ENCODE results near the gene CLEC3B.
"Not testable (repeated sequence)": the region's sequence is repeated elsewhere in the genome, so short reads cannot be mapped to it uniquely, and the experiment has no call there.

CLEC3B gene

DNA sequence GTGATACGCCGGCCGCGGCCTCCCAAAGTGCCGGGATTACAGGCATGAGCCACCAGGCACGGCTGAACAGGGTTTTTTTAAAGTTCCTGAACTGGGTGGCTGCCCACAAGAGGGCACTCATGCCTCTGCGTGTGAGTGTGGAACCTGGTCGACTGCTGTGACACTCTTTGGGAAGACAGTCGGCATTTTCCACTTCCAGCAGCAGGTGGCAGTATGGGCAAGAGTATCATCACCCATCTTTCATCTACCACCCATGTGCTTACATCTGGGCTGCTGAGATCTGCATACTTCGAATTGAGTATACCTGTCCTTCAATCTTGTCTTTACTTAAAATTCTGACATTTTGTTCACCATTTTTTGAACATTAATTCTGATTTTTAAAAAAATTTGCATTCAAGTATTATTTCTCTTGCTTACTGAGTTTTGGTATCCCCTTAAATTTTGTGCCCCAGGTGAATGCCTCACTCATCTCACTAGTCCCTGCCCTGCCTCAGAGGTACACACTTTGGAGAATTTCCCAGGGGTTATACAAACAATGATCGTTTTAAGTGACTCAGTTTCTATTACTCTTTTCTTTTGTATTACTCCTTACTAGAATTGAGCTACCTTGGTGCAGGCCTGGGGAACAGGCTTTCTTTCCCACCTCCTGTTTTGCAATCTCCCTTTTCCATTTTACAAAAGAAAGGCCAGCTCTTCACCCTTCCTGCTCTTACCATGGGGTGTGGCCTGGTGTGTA is 11.8 kb downstream of the CLEC3B start:
- peak; percentile 97 to 98 for DNase-seq

DNA sequence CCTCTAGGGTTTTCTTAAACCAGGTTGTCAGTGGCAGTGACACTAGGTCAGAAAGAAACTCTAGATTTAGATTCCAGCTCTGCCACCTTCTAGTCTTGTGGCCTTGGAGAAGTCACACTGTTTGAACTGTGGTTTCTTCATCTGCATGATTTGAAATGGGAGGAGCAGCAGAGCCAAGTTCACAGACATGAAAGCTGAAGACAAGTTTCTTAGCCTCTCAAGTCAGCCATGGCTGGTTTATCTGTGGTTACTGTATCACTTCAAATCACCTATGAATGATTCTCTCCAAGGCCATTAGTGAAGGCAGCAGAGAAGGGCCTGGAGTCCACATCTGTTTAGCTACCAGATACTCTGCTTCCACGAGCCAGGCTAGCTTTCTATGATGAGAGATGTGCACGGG is 15.6 kb downstream of the CLEC3B start:
- DNase-seq, result peak in 1 of 2 experiments; percentile 55

DNA sequence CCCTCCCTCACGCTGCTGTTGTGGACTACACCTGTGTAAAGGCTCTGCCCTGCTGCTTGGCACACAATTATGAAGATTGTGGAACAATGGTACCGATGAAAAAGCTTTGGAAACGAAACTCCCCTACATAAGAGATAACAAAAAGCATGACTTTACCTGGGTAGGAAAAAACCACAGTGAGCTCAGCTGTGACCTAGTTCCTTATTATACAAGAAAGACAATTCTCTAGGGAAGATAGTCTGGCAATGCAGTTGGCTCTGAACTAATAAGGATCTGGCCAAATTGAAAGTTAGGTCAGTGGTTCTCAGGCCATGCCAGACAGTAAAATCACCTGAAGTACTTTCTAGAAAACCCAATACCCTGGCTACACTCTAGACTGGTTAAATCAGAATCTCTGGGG is 16.1 kb downstream of the CLEC3B start:
- no peak for DNase-seq

DNA sequence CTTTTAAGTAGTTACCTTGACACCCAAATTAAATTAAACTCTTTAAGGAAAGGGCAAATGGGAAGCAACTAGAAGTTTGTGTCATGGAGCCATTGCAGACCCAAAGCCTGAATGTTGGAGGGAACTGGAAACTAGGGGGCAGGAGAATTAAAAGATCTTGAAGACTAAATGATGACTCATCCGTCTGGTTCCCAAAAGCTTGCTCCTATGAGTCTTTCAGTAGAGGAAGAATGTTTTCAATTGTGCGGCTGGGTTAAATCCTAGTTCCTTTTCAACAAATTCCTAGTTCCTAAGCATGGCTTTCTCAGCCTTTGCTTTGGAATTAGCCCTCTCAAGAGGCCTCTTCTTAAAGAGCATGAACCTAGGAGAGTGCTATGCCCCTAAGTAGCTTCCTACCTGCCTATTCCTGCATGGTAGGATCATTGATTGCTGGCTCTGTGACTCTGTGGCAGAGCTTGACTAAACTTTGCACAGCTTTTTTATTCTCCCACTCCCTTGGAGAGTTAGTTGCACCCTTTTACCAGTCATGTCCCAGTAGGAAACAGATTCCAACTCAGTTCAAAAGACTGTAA is 17.7 kb downstream of the CLEC3B start:
- peak; percentile 35 to 48 for DNase-seq

DNA sequence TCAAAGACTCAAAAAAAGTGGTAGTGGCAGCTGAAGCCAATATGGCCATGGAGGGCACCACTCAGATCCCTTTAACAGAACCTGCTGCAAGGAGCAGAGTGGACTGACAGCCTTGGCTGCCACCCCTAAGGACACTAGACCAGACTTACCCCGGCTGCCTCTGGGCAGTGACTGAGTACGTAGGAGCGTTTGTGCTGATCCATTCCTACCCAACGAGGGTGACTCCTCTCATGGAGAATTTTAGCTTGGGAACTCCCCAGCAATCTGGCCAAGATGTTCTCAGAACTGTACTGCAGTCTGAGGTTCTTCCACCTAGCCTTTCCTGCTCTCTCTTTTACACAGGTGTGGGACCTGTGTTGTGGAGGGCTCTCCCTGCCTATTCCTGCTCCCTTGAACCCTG is 22.1 kb downstream of the CLEC3B start:
- no peak for DNase-seq

DNA sequence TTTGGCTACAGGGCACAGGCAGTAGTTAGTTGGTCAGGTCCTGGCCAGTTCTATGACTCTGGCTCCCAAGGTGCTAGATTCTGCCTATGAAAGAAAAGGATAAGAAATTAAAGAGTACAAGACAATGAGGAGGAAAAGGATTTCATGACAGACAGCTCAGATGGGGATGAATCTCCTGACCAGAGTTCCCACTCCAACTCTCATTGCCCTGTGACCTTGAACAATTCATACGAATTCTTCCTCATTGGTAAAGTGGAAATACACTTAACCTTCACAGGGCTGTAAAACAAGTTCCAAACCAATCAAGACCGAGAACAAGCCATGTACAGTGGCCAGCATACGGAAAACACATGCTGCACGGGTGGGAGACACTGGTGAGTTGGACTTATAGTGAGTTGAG is 23.7 kb downstream of the CLEC3B start:
- no peak for DNase-seq

DNA sequence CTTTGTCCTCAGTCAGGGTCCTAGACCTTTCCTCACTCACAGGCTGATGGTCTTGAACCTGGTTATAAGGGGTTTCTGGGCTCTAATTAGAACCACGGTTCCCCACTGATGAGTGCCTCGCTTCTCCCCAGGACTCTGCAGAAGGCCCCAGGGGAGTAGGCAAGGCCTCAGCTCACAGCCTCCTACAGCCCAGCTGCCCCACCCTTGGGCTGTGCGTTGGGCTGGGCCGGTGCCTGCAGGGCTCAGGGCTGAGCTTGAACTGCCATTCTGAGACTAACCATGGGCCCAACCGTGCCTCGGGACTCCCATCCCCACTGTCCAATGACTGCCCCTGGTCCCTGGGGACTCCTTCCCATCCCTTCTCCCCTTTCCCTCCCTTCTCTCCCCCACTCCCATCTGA is 25.6 kb downstream of the CLEC3B start:
- no peak for DNase-seq

DNA sequence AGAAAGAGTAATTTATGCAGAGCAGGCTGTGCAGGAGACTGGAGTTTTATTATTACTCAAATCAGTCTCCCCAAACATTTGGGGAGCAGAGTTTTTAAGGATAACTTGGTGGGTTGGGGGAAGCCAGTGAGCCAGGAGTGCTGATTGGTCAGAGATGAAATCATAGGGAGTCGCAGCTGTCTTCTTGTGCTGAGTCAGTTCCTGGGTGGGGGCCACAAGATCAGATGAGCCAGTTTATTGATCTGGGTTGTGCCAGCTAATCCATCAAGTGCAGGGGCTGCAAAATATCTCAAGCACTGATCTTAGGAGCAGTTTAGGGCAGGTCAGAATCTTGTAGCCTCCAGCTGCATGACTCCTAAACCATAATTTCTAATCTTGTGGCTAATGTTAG is 27.7 kb downstream of the CLEC3B start:
- DNase-seq, result not testable (repeated sequence)

DNA sequence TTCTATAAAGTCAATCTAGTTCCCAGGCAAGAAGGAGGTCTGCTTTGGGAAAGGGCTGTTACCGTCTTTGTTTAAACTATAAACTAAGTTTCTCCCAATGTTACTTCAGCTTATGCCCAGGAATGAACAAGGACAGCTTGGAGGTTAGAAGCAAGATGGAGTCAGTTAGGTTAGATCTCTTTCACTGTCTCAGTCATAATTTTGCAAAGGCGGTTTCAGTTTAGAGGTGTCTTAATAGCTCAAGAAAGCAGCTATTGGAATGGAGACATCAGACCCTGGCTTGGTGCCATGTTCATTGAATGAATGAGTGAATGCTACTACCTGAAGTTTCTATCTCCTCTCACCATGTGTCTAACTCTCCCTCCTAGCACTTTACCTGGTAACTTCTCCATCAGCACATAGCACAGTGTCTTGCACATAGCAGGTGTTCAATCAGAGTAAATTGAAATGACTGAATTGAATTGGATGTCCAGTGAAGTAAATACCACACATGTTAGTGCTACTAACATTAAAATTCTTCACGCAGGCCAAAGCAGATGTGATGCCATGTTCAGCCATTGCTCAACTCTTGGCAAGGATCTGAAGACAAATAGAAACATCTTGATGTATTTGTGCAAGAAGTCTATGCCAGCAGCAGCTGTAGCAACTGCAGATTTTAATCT is 28.2 kb downstream of the CLEC3B start:
- peak; percentile 72 to 73 for DNase-seq

DNA sequence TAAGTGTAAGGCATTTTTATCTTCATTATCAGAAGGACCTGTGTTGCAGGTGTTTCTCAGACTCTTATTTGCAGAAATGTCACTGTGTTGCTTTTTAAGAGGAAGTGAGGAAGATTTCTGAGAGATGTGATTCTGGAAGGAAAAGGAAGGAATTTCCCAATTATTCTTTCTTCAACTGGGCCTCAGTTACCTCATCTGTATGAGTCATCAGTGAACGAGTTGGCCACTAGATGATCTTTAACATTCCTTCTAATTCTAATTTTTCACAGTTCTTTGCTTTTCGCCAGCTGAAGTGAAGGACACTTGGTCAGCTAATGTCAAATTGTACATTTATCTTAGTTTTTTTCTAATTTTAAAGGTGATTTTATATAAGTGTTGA is 28.9 kb downstream of the CLEC3B start:
- peak; percentile 65 to 76 for DNase-seq

DNA sequence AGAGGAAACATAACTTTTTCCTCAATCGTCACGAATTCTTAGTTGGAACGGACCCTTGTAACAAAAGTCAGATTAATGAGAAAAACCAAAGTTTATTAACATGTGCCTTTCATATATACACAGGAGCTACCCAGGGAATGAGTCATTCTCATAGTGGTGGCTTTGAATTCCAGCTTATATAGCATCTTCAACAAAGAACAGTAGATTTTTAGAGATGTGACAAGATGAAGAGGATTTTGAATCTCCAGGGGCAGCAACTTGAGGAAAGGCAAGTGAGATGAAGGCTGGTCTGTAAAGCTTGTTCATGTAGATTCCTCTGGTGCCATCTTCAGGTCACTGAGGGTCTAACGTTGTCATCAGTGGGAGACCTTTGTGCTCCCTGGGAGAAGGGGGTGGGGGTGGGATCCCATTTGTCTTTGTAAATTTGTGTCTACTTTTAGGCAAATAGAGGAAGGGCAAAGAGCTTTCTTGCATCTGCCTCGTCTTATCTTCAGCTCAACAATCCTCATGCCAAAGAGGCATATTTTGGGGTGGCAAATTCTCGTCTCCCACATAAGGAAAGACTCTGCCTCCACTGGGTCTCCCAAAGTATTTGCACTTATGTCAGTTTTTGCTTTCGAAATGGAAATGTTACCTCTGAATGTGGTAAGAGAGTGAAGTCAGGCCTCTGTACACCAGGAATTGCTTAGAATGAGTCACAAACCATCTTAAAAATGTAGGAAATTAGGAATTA is 29.5 kb downstream of the CLEC3B start:
- DNase-seq, result peak; percentile 39 to 53

DNA sequence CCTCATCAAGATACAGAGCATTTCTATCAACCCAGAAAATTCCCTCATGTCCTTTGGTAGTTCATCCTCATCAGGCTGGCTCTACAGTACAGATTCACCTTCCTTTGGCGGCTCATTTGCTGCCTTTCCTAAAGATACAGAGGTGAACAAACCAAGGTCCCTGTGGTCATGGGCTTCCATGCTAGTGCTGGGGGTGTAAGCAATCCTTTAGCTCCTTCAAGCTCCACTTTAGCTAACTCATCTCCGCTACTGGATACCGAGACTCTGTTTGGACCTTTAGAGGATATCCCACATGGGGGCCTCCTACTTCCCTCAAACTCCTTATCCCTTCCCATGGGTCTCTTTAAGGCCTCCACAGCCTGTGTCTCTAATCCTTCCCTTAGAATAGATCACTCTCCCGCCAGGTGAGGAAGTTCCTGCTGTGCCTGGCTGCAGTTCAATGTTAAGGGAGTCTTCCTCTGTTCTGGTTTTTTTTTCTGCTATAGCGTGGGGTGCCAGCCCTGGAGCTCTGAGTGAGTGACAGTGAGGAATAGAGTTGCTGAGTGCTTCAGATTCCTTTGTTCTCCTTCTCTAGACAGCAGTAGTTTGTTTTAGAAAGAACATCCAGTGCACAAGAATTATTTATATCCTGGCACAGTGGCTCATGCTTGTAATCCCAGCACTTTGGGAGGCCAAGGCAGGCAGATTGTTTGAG is 30.7 kb downstream of the CLEC3B start:
- no peak for DNase-seq

DNA sequence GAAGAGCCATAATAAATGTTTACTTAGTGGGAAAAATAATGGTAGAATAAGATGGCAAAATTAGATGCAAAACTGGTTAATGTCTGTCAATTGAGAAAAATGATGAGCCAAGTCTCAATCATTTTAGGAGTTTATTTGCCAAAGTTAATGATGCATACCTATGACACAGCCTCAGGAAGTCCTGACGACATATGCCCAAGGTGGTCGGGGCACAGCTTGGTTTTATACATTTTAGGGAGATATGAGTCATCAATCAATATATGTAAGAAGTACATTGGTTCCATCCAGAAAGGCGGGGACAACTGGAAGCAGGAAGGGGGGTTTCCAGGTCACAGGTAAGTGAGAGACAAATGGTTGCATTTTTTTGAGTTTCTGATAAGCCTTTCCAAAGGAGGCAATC is 31.5 kb downstream of the CLEC3B start:
- no peak for DNase-seq

DNA sequence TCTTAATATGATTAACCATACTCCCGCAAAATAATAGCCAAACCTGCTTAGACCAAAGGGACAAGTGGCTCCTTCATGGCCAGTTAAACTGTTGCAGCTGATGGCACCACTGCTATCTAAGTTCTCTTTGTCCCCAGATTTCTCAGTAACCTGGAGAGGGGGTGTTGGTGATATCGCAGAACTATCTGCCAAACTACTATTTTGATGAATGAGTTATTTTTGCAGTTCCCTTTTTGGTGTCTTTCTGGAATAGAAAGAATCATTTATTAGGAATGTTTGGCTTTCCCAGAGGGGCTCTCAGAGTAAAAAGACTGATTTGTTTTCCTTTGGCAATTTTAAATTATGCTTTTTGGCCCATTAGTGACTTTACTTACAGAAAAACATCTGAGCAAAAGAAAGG is 33.0 kb downstream of the CLEC3B start:
- DNase-seq, result no peak

DNA sequence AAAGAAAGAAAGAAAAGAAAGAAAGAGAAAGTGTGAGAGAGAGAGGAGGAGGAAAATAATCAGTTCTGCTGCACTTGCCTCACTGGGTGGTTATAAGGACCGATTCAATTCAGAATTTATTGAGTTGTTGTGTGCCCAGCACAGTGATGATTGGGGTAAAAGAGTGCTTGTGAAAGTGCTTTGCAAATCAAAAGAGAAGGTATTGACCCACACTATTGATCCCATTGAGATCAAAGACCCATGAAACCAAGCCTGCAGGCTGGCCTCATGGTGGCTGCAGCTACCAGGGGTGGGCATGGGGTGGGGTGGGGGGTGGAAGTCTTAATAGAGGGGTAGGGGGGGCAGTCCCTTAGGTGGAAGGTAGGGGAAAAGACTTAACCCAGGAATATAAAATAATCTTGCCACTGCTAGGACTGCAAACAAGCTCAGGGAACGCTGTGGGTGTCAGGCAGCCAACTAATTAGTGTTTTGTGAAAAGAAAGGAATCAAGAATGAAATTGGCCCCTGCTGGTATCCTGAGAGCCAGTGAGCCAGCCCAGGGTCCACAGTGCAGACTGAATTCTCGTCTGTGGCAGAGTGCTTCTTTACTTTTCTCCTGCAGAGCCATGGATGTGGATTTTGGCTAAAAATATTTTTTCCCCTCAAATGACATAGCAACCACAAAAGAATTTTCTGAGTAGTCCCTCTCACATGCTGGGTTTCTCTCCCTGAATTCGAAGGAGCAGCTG is 34.2 kb downstream of the CLEC3B start:
- DNase-seq, result no peak

DNA sequence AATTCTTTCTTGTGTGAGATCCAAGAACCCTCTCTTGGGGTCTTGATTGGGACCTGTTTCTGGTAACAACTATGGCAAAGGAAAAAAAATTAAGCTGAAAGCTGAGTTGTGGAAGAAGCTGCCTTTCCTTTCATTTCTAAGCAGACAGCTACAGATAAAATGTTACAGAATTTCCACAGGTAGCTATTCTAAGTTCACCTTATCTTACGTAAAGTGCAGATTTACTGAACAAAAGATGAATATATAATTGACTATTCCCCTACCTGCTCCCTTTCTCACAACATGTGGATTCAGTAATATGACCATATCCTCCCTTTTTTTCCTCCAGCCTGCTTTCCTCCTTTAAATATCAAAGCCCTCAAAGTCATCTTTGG is 36.6 kb downstream of the CLEC3B start:
- DNase-seq, result no peak

DNA sequence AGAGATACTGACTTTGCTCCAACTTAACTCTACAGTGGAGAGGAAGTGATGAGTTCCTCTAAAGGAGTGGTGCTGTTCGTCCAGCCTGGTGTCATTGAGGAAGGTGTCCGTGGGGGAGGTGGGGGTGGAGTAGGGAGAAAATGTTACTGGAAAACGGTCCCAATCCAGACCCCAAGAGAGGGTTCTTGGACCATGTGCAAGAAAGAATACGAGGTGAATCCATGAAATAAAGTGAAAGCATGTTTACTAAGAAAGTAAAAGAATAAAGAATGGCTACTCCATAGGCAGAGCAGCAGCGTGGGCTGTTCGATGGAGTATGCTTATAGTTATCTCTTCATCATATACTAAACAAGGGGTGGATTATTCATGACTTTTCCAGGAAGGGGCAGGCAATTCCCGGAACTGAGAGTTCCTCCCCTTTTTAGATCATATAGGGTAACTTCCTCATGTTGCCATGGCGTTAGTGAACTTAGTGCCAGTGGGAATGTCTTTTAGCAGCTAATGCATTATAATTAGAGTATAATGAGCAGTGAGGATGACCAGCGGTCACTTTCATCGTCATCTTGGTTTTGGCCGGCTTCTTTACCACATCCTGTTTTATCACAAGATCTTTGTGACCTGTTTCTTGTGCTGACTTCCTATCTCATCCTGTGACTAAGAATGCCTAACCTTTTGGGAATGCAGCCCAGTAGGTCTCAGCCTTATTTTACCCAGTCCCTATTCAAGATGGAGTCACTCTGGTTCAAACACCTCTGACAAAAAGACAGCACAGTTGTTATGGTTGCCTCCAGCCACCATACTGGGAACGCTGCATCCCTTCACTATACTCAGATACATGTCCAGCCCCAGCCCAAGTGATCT is 38.6 kb downstream of the CLEC3B start:
- DNase-seq, result peak; percentile 85 to 91

DNA sequence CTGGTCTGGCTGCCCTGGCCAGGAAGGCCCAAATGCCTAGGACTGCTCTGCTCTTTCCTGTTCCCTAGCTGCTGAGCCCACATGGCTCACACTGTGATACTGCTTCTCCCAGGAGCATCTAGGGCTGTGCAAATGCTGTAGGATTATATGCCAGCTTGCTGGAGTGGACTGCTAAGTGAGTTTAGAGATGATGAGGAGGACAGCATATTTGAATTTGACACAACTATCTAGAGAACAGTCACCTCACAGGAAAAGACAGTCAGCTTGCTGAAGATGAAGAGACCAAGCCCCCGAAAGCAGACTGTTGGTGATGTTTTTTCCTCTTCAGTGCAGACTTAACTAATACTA is 39.2 kb downstream of the CLEC3B start:
- no peak for DNase-seq

DNA sequence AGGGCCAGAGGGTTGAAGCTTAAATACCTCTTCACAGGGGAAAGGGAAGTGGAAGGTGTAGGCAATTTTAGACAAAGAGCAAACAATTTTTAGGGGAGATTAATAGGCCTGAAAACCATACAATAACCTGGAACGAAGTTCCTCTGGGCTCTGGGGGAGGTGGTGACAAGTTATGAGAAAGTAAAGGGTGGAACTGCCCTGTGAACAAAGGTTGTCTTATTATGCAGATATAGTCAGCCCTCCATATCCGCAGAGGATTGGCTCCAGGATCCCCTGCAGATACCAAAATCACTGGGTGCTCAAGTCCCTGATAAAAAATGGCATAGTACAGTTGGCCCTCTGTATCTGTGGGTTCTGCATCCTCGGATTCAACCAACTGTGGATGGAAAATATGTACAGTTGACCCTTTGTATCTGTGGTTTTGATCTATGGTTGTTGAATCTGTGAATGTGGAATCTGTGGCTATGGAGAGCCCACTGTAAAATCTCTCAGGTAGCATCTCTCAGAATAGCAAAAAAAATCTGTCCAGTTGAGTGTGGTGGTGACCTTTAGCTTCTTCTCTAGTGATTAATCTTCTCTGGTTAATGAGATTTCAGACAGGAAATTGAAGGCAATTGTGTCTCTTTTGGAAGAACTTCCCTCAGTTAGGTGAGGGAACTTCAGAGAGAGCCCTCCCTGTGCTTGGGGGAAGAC is 40.2 kb downstream of the CLEC3B start:
- no peak for DNase-seq

DNA sequence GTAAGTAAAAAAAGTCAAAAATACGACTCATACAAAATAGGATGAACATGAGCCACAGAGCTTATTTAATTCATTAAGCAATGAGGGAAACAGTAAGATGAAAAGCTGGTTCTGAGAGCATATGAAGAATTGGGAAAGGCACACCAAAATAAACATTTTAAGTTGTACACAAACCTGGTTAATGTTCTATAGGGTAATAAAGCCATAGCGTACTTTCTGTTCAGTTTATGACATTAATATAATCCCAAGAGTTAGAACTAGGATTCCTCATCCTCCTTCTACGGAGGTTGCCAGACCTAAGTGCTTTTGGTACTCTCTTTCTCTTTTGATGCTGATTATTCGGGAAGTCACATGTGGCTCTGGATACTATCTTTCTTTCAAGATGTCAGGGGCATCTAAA is 41.4 kb downstream of the CLEC3B start:
- DNase-seq, result no peak

DNA sequence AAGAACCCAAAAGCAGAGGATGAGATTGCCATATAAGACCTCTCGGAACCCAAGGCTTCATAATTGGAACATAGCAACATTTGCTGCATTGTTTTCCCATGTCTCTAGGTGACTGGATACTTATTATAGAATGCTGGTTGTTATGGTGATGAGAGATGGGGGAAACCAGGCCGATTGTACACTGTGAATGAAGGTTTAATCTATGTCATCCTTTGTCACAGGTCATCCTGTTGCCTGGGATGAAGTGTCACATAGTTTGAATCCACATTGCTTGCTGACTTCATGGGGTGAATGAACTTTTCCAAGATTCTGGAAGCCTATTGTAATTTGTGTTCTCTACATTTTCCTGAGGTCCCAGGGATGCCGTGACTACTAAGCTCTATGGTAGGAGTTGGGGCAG is 41.8 kb downstream of the CLEC3B start:
- no peak for DNase-seq

All from AML-193 (cell line).